Karpas-422 (cell line): ENCODE measurements around the gene ATF1. TPM values are rescaled to one million over a fixed set of nuclear protein-coding genes. Genes with fewer than 3 reads are reported as not detected.
A peak's percentile ranks its signal among the peaks of the same experiment; 100 is the strongest.

Source experiments
- DNase-seq: peaks from one replicate; pipeline ENCODE4 v3.0.0-alpha.2; 2015
- H2AFZ ChIP-seq: fragments of 200-600 bp; sonication (generic); 2 replicates; pipeline ENCODE4 v1.6.1; 2014; ENCODE audit warnings: antibody characterized with exemption, low read length, mixed read lengths
- H3K27ac ChIP-seq: fragments of 200-600 bp; sonication (generic); 2 replicates; pipeline ENCODE4 v1.5.1; 2014; ENCODE audit warnings: mild to moderate bottlenecking, low read length, moderate library complexity
- H3K27me3 ChIP-seq: fragments of 200-600 bp; sonication (generic); 2 replicates; pipeline ENCODE4 v1.6.1; 2014; ENCODE audit warnings: low read length, mixed read lengths
- H3K36me3 ChIP-seq: fragments of 200-600 bp; sonication (generic); 2 replicates; pipeline ENCODE4 v1.6.1; 2014; ENCODE audit warnings: low read length, mixed read lengths; ENCODE audit not compliant: insufficient read depth
- H3K4me1 ChIP-seq: fragments of 200-600 bp; sonication (generic); 2 replicates; pipeline ENCODE4 v1.6.1; 2014; ENCODE audit warnings: mild to moderate bottlenecking, low read length, mixed read lengths
- H3K4me2 ChIP-seq: fragments of 200-600 bp; sonication (generic); 2 replicates; pipeline ENCODE4 v1.6.1; 2014; ENCODE audit warnings: low read length, low read depth, mild to moderate bottlenecking; ENCODE audit not compliant: poor library complexity, severe bottlenecking
- H3K4me3 ChIP-seq: fragments of 200-600 bp; sonication (generic); 2 replicates; pipeline ENCODE4 v1.5.1; 2014; ENCODE audit warnings: mild to moderate bottlenecking, antibody characterized with exemption, low read length, mixed read lengths
- H3K79me2 ChIP-seq: fragments of 200-600 bp; sonication (generic); 2 replicates; pipeline ENCODE4 v1.6.1; 2014; ENCODE audit warnings: mild to moderate bottlenecking, low read length, mixed read lengths
- H3K9ac ChIP-seq: fragments of 200-600 bp; sonication (generic); 2 replicates; pipeline ENCODE4 v1.6.0; 2014; ENCODE audit warnings: low read length
- H3K9me2 ChIP-seq: fragments of 200-600 bp; sonication (generic), shearing (Covaris generic); replicated peaks from 2 replicates; pipeline ENCODE4 v1.6.0; 2014; ENCODE audit warnings: mild to moderate bottlenecking, low read length, moderate library complexity; ENCODE audit not compliant: insufficient read depth
- H3K9me3 ChIP-seq: fragments of 300-700, 200-600 bp; sonication (generic); 2 replicates; pipeline ENCODE4 v1.6.1; 2014; ENCODE audit warnings: low read length, mixed read lengths
- H4K20me1 ChIP-seq: fragments of 200-600 bp; sonication (generic); 2 replicates; pipeline ENCODE4 v1.6.1; 2014; ENCODE audit warnings: mild to moderate bottlenecking, antibody characterized with exemption, low read length, low read depth; ENCODE audit not compliant: insufficient read depth
- total RNA-seq: library from RNA; depleted of rRNA; stranded (reverse); fragments of >200 nt; shearing (Covaris generic); gene quantifications from 2 replicates; pipeline ENCODE4 v1.2.3, GENCODE V29; 2014; ENCODE audit warnings: low replicate concordance

ATF1 gene
- total RNA-seq, 1 experiment from 2014 or later, result 32.6 TPM

DNA sequence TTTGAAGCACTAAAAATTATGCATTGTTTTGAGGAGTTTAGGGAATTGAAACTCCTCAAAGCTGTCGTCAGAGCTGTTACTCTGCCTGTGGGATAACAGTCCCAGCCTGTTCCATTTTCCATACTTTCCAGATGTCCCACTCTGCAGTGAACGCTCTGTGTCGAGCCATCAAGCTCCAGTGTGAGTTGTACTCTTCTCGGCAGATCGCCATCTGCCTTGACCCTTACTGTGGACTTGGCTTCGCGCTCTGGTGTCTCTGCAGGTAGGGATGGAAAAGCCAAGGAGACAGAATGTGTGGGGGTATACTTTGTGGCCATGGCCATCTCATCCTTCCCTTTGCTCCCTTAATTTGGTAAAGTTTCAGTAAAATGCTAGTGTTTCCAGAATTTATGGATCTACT lies 35.5 kb upstream of the ATF1 start:
- Histone ChIP-seq H3K27me3 (no peaks in the 10 kb centered on the region), H3K4me1 (no peaks in the 10 kb centered on the region), H3K4me3 (no peak overlapping the region), H3K27ac (no peak overlapping the region), H3K4me2 (no peak overlapping the region), H3K79me2 (no peaks in the 10 kb centered on the region), H3K9ac (no peak overlapping the region), H4K20me1 (no peaks in the 10 kb centered on the region), H3K36me3 (peaks cover 38% of the 10 kb centered on the region), H3K9me3 (no peaks in the 10 kb centered on the region), H3K9me2 (no peaks in the 10 kb centered on the region), H2AFZ (no peak overlapping the region)
- no peak for DNase-seq

DNA sequence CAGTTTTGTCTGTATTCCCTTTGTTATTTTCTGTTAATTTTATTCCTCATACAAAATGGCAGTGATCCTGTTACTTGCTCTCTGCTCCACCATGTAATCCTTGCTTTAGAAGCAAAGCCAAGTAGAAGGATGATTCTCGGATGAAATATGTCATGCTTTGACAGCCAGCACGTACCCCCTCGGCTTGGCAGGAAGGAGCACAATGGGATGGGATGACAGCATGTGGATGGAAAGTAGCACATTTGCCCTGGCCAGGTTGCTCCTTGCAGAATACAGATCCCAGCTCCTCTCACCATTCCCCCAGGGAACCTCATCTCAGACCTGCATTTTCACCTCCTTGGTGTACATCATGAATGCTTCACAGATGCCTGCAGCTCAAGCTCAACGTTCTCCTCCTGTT lies 35.1 kb upstream of the ATF1 start:
- H3K79me2 ChIP-seq, result no peaks in the 10 kb centered on the region
- no peaks in the 10 kb centered on the region for H3K27me3 ChIP-seq
- no peaks in the 10 kb centered on the region for H3K9me2 ChIP-seq
- peaks cover 35% of the 10 kb centered on the region for H3K36me3 ChIP-seq
- H4K20me1 ChIP-seq, result no peaks in the 10 kb centered on the region
- no peak overlapping the region for H3K9ac ChIP-seq
- DNase-seq, result no peak
- no peaks in the 10 kb centered on the region for H3K9me3 ChIP-seq
- H3K4me1 ChIP-seq, result no peaks in the 10 kb centered on the region
- no peak overlapping the region for H3K27ac ChIP-seq
- H2AFZ ChIP-seq, result no peak overlapping the region
- H3K4me2 ChIP-seq, result no peak overlapping the region
- no peak overlapping the region for H3K4me3 ChIP-seq

DNA sequence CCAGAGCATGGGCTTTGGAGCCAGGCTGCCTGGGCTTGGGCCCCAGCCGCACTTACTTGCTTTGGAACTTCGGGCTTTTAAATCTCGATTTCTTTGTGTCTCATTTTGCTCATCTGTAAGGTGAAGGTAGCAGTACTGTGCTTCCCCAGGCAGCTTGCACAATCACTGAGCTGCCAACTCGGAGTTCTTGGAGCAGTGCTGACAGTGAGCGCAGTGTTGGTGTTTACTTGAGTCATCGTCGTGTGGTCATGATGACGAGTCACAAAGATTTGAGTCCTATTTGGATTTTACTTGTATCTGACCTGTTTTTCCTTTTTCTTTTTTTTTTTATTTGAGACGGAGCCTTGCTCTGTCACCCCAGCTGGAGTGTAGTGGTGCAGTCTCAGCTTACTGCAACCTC lies 31.3 kb upstream of the ATF1 start:
- DNase-seq, result no peak
- H3K27ac ChIP-seq, result no peak overlapping the region
- H3K9me2 ChIP-seq, result no peaks in the 10 kb centered on the region
- H3K4me2 ChIP-seq, result no peak overlapping the region
- no peak overlapping the region for H3K4me3 ChIP-seq
- no peak overlapping the region for H2AFZ ChIP-seq
- no peaks in the 10 kb centered on the region for H4K20me1 ChIP-seq
- H3K27me3 ChIP-seq, result no peaks in the 10 kb centered on the region
- H3K9ac ChIP-seq, result no peak overlapping the region
- H3K79me2 ChIP-seq, result no peaks in the 10 kb centered on the region
- no peaks in the 10 kb centered on the region for H3K9me3 ChIP-seq
- no peaks in the 10 kb centered on the region for H3K4me1 ChIP-seq
- peaks cover 26% of the 10 kb centered on the region; the same call in 1 of the 2 replicates for H3K36me3 ChIP-seq

DNA sequence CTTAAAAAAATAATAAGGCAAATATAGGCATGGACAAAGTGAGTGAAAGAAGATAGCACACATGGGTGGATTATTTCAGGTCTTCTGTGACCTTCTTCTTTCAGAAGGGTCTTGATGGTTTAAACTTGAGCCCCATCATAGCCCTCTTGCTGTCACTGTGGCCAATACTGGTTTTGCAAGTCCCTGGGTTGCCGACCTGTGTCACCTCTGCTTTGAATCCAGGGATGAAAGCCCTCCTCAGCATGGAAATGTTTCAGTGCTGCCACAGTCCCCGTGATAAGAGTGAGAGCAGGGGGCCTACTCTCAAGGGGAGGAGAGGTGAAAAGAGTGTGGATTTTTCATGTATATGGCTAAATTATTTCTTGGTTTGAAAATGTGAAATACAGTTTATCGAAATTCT lies 30.2 kb upstream of the ATF1 start:
- no peak overlapping the region for H2AFZ ChIP-seq
- H3K4me1 ChIP-seq, result no peaks in the 10 kb centered on the region
- no peaks in the 10 kb centered on the region for H3K9me3 ChIP-seq
- H3K4me3 ChIP-seq, result no peak overlapping the region
- H3K27me3 ChIP-seq, result no peaks in the 10 kb centered on the region
- H3K27ac ChIP-seq, result no peak overlapping the region
- peaks cover 16% of the 10 kb centered on the region; the same call in 1 of the 2 replicates for H3K36me3 ChIP-seq
- H4K20me1 ChIP-seq, result no peaks in the 10 kb centered on the region
- H3K79me2 ChIP-seq, result no peaks in the 10 kb centered on the region
- H3K9me2 ChIP-seq, result no peaks in the 10 kb centered on the region
- H3K9ac ChIP-seq, result no peak overlapping the region
- H3K4me2 ChIP-seq, result no peak overlapping the region
- DNase-seq, result no peak

DNA sequence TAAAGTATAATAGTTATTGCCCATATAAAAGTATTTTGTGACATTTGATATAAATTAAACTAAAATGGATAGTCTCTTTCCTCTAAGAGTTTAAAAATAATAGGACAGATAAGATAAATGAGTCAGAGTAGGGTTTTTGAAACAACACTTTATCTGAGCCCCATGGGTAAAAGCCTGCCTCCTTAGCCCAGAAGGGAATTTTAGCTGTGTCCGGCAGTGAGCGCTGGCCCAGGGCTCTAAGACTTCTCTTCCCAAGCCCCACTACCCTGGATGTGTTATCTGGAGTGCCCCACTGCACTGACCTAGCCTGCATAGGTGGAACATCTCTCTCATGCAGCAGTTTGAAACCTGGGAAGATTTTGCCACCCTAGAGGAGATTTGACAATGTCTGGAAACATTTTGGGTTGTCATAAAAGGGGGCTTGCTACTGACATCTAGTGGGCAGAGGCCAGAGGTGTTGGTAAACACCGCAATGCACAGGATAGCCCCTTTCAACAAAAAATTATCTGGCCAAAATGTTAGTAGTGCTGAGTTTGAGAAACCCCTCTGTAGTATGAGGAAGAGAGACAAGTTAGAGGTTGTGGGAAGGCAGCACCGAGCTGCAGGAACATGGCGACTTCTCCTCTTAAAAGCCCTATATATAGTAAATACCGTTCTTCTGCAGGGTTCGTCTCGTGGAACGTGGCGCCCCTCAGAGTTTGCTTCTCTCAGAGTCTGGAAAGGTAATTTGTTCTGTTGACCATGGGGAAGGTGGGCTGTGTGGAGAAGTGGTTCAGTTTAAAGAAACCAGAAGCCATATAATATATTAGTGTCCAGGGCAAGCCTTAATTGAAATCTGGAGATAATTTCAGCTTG lies 29.3 kb upstream of the ATF1 start:
- Histone ChIP-seq H3K36me3 (peaks cover 16% of the 10 kb centered on the region; the same call in 1 of the 2 replicates), H4K20me1 (no peaks in the 10 kb centered on the region), H2AFZ (no peak overlapping the region), H3K9me3 (no peaks in the 10 kb centered on the region), H3K9me2 (no peaks in the 10 kb centered on the region), H3K27ac (no peak overlapping the region), H3K4me3 (no peak overlapping the region), H3K27me3 (no peaks in the 10 kb centered on the region), H3K4me2 (no peak overlapping the region), H3K4me1 (no peaks in the 10 kb centered on the region), H3K79me2 (no peaks in the 10 kb centered on the region), H3K9ac (no peak overlapping the region)
- peak; percentile 77 for DNase-seq

DNA sequence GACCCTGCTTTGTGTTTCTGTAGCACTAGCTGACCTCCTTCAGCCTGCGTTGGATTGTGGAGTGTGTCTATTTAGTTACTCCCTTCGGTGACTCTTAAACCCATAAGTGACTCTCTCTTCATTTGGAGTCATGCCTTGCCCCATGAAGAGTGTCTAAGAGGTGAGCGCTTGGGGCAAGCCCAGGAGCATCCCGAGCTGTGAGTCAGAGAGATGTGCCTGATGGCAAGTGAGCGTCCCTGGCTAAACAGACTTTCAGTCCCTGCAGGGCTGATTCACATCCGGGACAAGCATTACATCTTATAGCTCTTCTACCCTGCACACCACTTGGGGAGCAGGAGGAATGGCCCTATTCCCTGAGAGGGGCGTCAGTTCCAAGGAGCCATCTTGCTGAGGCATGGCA lies 24.3 kb upstream of the ATF1 start:
- Histone ChIP-seq H3K9ac (no peak overlapping the region), H3K9me3 (no peaks in the 10 kb centered on the region), H3K4me3 (no peak overlapping the region), H3K79me2 (no peaks in the 10 kb centered on the region), H3K4me1 (no peaks in the 10 kb centered on the region), H3K27ac (no peak overlapping the region), H4K20me1 (no peaks in the 10 kb centered on the region), H3K27me3 (no peaks in the 10 kb centered on the region), H3K4me2 (no peak overlapping the region), H3K36me3 (peaks cover 8% of the 10 kb centered on the region; the same call in 1 of the 2 replicates), H2AFZ (no peak overlapping the region), H3K9me2 (no peaks in the 10 kb centered on the region)
- DNase-seq, result no peak

DNA sequence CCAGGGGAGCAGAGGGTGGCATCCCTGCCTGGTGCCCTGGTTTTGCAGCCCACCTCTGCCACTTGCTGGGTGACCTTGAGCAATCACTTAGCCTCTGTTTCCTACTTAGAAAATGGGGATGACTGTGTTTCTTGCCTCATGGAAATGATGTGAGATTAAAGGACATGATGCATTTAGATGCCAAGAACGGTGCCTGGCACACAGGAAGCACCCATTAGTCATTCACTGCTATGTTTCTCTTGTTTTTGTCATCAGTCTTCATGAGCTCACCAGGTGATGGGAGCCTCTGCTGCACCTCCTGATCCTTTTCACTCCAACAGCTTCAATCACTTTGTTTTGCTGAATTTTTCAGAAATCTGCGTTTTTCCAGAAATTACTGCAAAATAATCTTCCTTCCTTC lies 23.6 kb upstream of the ATF1 start:
- no peak overlapping the region for H3K27ac ChIP-seq
- no peak overlapping the region for H2AFZ ChIP-seq
- H3K36me3 ChIP-seq, result peaks cover 12% of the 10 kb centered on the region; the same call in 1 of the 2 replicates
- DNase-seq, result no peak
- H3K4me2 ChIP-seq, result no peak overlapping the region
- H3K27me3 ChIP-seq, result no peaks in the 10 kb centered on the region
- no peak overlapping the region for H3K9ac ChIP-seq
- no peaks in the 10 kb centered on the region for H3K79me2 ChIP-seq
- no peaks in the 10 kb centered on the region for H3K9me3 ChIP-seq
- H3K4me3 ChIP-seq, result no peak overlapping the region
- peaks cover 4% of the 10 kb centered on the region; the same call in 1 of the 2 replicates for H3K4me1 ChIP-seq
- H3K9me2 ChIP-seq, result no peaks in the 10 kb centered on the region
- no peaks in the 10 kb centered on the region for H4K20me1 ChIP-seq

DNA sequence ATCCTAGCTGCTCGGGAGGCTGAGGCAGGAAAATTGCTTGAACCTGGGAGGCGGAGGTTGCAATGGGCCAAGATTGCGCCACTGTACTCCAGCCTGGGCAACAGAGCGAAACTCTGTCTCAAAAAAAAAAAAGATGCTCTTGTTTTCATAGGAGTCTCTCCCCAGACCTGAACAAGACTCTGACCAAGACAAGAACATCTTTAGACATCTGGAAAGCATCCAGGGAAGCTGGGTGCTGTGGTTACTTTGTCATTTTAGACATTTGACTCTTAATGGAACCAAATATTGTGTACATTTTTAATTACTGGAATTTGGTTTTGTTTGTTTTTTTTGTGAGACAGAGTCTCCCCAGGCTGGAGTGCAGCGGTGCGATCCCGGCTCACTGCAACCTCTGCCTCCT lies 21.1 kb upstream of the ATF1 start:
- H3K27me3 ChIP-seq, result no peaks in the 10 kb centered on the region
- no peak overlapping the region for H3K27ac ChIP-seq
- H3K9ac ChIP-seq, result no peak overlapping the region
- H3K4me2 ChIP-seq, result no peak overlapping the region
- H2AFZ ChIP-seq, result no peak overlapping the region
- H4K20me1 ChIP-seq, result no peaks in the 10 kb centered on the region
- H3K79me2 ChIP-seq, result no peaks in the 10 kb centered on the region
- no peaks in the 10 kb centered on the region for H3K9me2 ChIP-seq
- peaks cover 21% of the 10 kb centered on the region for H3K36me3 ChIP-seq
- no peak for DNase-seq
- H3K4me1 ChIP-seq, result peaks cover 6% of the 10 kb centered on the region; the same call in 1 of the 2 replicates
- H3K9me3 ChIP-seq, result no peaks in the 10 kb centered on the region
- H3K4me3 ChIP-seq, result no peak overlapping the region
